Measurements from ENCODE around the gene DOCK7. TPM values are rescaled to one million over a fixed set of nuclear protein-coding genes. Genes with fewer than 3 reads are reported as not detected.

Gene DOCK7
- total and polyA plus RNA-seq, 2 of the 13 experiments (the other 11 are each of a cell fraction or from before 2014, with no cell fraction given): 45.7 to 67.2 TPM

- TF ChIP-seq GLMP (CRISPR knock-in tag; IDR thresholded peaks at IDR 0.05; ENCODE audit: borderline replicate concordance): no peak
- TF ChIP-seq KAT2B (IDR thresholded peaks at IDR 0.05; ENCODE audit: borderline replicate concordance, low read depth, low read length): no peak
- TF ChIP-seq ZFP36L1 (CRISPR knock-in tag; IDR thresholded peaks at IDR 0.05): no peak
- TF ChIP-seq IRF2 (CRISPR knock-in tag; IDR thresholded peaks at IDR 0.05): no peak; the same call in 1 of the 2 replicates
- 0 out of 2 replicates have a peak, but pooled peaks have one; percentile 44 for TF ChIP-seq HMGXB3 (CRISPR knock-in tag; IDR thresholded peaks at IDR 0.05; ENCODE audit: borderline replicate concordance)
- no peak for TF ChIP-seq MYNN (CRISPR knock-in tag; IDR thresholded peaks at IDR 0.05; ENCODE audit: low read depth)
- TF ChIP-seq ZNF772 (CRISPR knock-in tag; IDR thresholded peaks at IDR 0.05): no peak
- TF ChIP-seq ZNF776 (CRISPR knock-in tag; IDR thresholded peaks at IDR 0.05): no peak
- no peak for TF ChIP-seq ZBTB34 (CRISPR knock-in tag; IDR thresholded peaks at IDR 0.05)
- TF ChIP-seq ZNF142 (CRISPR knock-in tag; IDR thresholded peaks at IDR 0.05): no peak
- no peak for TF ChIP-seq ZNF234 (CRISPR knock-in tag; conservative IDR thresholded peaks at IDR 0.05)
- no peak for TF ChIP-seq IRF1 (CRISPR knock-in tag; IDR thresholded peaks at IDR 0.05; ENCODE audit: low read depth)
- no peak for TF ChIP-seq CBX5 (CRISPR knock-in tag; IDR thresholded peaks at IDR 0.05; ENCODE audit: borderline replicate concordance)
- no peak; the same call in 1 of the 2 replicates for TF ChIP-seq POGZ (CRISPR knock-in tag; IDR thresholded peaks at IDR 0.05)
- no peak for TF ChIP-seq ZC3H13 (CRISPR knock-in tag; IDR thresholded peaks at IDR 0.05)
- TF ChIP-seq ZFY (CRISPR knock-in tag; IDR thresholded peaks at IDR 0.05): no peak
- no peak for TF ChIP-seq RAD51 (IDR thresholded peaks at IDR 0.05; ENCODE audit: borderline replicate concordance)
Observed at GRCh38 chr1:62687421-62687902, 724 bp downstream of the DOCK7 start (continued).

All from HepG2 (cell line).